Activated T-cell treated with anti-CD3 and anti-CD28 coated beads, Interleukin-2, amount 50 U/mL, for 24 hours (primary cell): Measurements from ENCODE around the gene UNCX.
"Not testable (repeated sequence)": the region's sequence is repeated elsewhere in the genome, so short reads cannot be mapped to it uniquely, and the experiment has no call there.

Experiments
- DNase-seq: peaks from one replicate; pipeline ENCODE4 v3.0.0-alpha.2; 2020
- H3K27ac Mint-ChIP-seq: 2 replicates; pipeline ENCODE4 v1.8.0; 2020; ENCODE audit warnings: mild to moderate bottlenecking, mixed read lengths
- H3K27me3 Mint-ChIP-seq: 2 replicates; pipeline ENCODE4 v1.8.0; 2020; ENCODE audit warnings: mixed read lengths
- H3K36me3 Mint-ChIP-seq: 2 replicates; pipeline ENCODE4 v1.8.0; 2020; ENCODE audit warnings: low read depth, mixed read lengths
- H3K4me1 Mint-ChIP-seq: 2 replicates; pipeline ENCODE4 v1.8.0; 2020; ENCODE audit warnings: low read depth, mixed read lengths
- H3K4me3 Mint-ChIP-seq: 2 replicates; pipeline ENCODE4 v1.8.0; 2020; ENCODE audit warnings: mild to moderate bottlenecking, moderate library complexity, mixed read lengths
- H3K9me3 Mint-ChIP-seq: 2 replicates; pipeline ENCODE4 v1.8.0; 2020; ENCODE audit warnings: mixed read lengths

UNCX gene

DNA sequence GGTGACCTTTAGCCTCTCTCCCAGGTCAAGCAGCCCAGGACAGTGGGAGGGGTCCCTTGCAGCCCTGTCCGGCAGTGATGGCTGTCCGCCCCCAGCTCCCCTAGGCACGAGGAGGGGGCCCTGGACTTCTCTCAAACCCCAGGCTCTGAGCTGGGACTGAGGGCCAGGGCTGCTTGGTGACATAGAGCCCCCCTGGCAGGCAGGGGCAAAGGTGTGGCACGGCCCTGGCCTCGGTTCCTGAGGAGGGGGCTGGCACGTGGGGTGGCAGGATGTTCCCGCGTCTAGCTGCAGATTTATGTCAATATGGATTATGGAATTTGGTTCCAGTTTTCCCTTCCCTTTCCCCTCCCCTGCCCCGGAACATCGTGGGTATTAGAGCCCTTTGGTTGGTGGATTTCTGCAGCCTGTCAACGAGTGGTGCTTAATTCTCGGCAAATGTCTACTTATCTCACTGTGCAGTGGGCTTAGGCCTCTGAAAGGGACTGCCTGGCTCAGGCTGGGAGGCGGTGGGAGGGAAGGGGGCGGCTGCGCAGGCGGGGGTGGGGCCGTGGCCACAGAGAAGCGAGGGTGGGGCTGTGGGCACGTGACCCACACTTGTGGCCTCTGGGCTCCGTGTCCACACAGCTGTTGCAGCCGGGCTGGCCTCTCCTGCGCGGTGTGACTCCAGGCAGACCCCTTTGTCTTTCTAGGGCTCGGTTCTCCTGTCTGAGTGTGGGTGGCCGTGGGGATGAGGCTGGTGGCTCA lies 19.3 kb downstream of the UNCX start:
- H3K36me3 Mint-ChIP-seq, result no peaks in the 10 kb centered on the region
- H3K4me3 Mint-ChIP-seq, result no peak overlapping the region
- H3K4me1 Mint-ChIP-seq, result peaks cover 5% of the 10 kb centered on the region
- DNase-seq, result no peak
- no peaks in the 10 kb centered on the region for H3K9me3 Mint-ChIP-seq
- H3K27ac Mint-ChIP-seq, result no peak overlapping the region
- H3K27me3 Mint-ChIP-seq, result peaks cover 67% of the 10 kb centered on the region

DNA sequence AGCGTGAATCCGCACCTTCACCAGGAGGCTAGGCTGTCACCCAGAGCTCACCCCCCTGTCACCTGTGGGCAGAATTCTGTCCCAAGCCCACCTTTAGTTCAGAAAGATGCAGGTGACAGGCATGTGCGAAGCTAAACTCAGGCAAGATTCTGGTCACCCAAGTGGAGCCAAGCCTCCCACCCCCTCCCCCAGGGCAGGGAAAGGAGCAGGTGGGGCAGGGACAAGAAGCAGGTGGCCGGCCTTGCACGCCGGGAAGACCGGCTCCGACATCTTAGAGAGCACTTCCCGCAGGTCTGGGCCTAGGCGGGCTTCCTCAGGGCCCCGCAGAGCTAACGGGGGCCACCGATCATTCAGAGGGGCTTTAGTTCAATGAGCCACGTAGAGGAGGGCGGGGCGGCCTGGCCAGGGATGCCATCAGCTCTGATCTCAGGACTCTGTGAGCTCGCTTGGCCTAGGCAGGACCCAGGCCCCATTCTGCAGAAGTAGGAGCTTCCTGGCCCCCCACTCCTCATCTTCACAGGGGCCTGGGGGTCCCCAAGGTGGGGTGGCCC lies 19.9 kb downstream of the UNCX start:
- Mint-ChIP-seq H3K4me1 (peaks cover 5% of the 10 kb centered on the region), H3K4me3 (no peak overlapping the region), H3K27me3 (peaks cover 67% of the 10 kb centered on the region), H3K36me3 (no peaks in the 10 kb centered on the region), H3K27ac (no peak overlapping the region), H3K9me3 (no peaks in the 10 kb centered on the region)
- no peak for DNase-seq

DNA sequence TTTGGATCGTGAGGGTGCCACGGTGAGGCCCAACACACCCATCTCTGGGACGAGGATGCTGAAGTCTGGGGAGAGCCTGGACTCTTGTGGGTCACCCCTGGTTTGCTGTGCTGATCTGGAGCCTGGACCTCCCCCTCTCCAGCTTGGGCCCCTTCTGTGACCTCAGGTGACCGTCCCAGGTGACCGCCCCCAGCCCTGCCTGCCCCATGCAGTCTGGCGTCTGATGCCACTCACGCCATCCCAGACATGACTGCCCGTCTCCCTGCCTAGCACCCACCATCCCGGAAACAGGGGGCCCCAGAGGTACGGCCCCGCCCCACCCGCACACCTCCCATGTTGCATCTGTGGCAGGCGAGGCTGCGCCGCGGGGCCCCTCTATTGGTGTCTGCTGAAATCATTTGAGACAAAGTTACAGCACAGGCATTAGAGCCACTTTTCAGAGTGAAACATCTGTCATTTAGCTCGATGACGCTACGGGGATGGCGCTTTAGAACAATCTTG lies 21.1 kb downstream of the UNCX start:
- Mint-ChIP-seq H3K36me3 (no peaks in the 10 kb centered on the region), H3K4me1 (no peaks in the 10 kb centered on the region), H3K9me3 (no peaks in the 10 kb centered on the region), H3K27me3 (peaks cover 66% of the 10 kb centered on the region), H3K4me3 (no peak overlapping the region), H3K27ac (no peak overlapping the region)
- no peak for DNase-seq

- Mint-ChIP-seq H3K36me3 (no peaks in the 10 kb centered on the region), H3K27me3 (peaks cover 62% of the 10 kb centered on the region), H3K4me3 (no peak overlapping the region), H3K4me1 (no peaks in the 10 kb centered on the region), H3K27ac (no peak overlapping the region), H3K9me3 (no peaks in the 10 kb centered on the region)
- no peak for DNase-seq
Measured at GRCh38 chr7:1254281-1255079, 21.8 kb downstream of the UNCX start.

- no peak overlapping the region for H3K27ac Mint-ChIP-seq
- H3K4me1 Mint-ChIP-seq, result no peaks in the 10 kb centered on the region
- no peak for DNase-seq
- no peaks in the 10 kb centered on the region for H3K9me3 Mint-ChIP-seq
- no peaks in the 10 kb centered on the region for H3K36me3 Mint-ChIP-seq
- H3K27me3 Mint-ChIP-seq, result peaks cover 57% of the 10 kb centered on the region
- H3K4me3 Mint-ChIP-seq, result no peak overlapping the region
Measured at GRCh38 chr7:1255080-1255816, 22.6 kb downstream of the UNCX start.

DNA sequence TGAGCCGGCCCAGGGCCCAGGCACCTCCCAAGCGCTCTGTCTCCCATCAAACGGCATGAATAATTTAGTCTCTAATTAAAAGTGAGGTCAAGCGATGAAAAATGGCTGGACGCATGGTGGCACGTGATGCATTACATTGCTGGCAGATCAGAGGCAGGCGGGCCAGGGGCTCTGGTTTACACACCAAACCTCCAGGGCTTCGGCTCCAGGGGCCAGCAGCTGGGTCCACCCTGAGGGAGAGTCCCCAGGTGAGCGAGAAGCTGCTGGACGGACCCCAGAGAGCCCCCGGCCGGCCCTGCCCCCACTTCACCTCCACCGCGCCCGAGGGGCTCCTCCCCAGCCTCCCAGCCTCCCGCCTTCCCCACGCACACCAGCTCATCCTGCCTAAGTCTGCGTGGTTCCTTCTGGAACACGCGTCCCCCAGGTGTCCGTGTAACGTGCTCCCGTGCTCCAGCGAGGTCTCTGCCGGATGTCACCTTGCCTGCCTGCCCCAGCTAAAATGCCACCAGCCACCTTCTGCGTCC lies 23.2 kb downstream of the UNCX start:
- H3K27me3 Mint-ChIP-seq, result peaks cover 55% of the 10 kb centered on the region
- H3K4me1 Mint-ChIP-seq, result no peaks in the 10 kb centered on the region
- H3K27ac Mint-ChIP-seq, result no peak overlapping the region
- H3K4me3 Mint-ChIP-seq, result no peak overlapping the region
- no peak for DNase-seq
- no peaks in the 10 kb centered on the region for H3K36me3 Mint-ChIP-seq
- no peaks in the 10 kb centered on the region for H3K9me3 Mint-ChIP-seq

DNA sequence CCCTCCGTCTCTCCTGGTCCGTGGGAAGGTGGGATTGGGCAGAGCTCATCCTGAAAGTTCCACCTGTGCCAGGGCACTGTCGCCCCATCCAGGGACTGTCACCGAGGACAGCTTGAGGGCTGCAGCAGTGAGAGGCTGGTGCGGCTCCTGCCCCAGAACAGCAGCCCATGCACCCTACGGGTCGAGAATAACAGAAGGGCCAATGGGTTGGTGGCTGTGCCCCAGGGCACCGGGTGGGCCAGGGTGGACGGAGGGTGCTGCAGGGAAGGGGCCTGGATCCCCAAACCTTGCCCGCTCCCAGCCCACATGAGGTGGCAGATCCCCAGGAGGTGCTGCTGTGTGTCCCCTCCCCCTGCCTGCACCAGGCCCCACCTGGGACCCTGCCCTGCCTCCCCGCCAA lies 23.9 kb downstream of the UNCX start:
- Mint-ChIP-seq H3K36me3 (no peaks in the 10 kb centered on the region), H3K27me3 (peaks cover 50% of the 10 kb centered on the region), H3K4me3 (no peak overlapping the region), H3K27ac (no peak overlapping the region), H3K9me3 (no peaks in the 10 kb centered on the region), H3K4me1 (no peaks in the 10 kb centered on the region)
- DNase-seq, result no peak

DNA sequence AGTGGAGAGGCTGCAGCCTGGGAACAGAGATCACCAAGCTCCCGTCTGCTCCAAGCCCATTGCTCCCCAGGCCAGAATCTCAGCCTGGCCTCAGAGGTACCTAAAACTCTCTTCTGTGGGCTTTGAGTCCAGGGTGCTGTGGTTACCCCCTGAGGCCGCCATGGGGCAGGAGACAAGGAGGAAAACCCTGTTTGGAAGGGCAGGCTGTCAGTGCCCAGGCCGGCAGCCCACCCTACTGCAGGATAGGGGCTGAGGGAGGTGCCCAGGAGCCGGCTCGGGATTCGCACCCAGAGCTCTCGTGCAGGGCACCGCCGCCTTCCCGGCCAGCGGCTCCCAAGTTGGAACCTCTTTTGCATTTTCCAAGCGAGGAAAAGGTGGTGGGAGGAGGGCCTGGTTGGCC lies 24.5 kb downstream of the UNCX start:
- no peak for DNase-seq
- Mint-ChIP-seq H3K9me3 (no peaks in the 10 kb centered on the region), H3K27me3 (peaks cover 49% of the 10 kb centered on the region), H3K4me3 (no peak overlapping the region), H3K4me1 (no peaks in the 10 kb centered on the region), H3K36me3 (no peaks in the 10 kb centered on the region), H3K27ac (no peak overlapping the region)

- Mint-ChIP-seq H3K27me3 (peaks cover 46% of the 10 kb centered on the region), H3K36me3 (no peaks in the 10 kb centered on the region), H3K27ac (no peak overlapping the region), H3K4me3 (no peak overlapping the region), H3K9me3 (no peaks in the 10 kb centered on the region), H3K4me1 (no peaks in the 10 kb centered on the region)
- no peak for DNase-seq
Measured at GRCh38 chr7:1257863-1258262, 25.2 kb downstream of the UNCX start.

DNA sequence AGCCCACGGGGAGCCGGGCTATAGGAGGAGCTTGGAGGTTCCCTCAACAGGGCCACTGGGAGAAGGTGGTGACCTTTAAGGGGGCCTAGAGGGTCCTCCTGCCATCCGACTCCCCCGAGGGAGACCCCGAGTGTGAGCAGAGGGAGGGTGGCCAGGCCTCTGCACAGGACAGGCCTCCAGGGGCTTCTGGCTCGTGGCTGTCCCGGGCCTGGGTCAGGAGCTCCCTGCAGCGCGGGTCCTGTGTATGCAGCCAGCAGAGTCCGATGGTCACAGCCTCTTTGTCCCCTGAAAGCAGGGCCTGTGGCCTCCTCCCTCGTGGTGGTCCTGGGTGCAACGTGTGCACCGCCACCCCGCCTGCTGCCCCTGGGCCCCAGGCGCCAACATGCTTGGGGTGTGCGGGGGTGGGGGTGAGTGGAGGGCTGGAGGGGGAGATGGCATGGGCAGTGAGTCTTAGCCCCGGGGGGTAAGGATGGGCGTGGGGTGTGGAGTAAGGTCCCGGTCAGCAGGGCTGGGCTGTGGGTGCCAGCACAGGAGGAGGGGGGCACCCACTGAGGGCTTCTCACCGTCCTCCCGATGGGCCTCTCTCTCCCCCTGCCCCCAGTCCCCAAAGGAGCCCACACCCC lies 27.1 kb downstream of the UNCX start:
- H3K27ac Mint-ChIP-seq, result no peak overlapping the region
- H3K4me3 Mint-ChIP-seq, result no peak overlapping the region
- no peaks in the 10 kb centered on the region for H3K4me1 Mint-ChIP-seq
- no peaks in the 10 kb centered on the region for H3K36me3 Mint-ChIP-seq
- peaks cover 41% of the 10 kb centered on the region for H3K27me3 Mint-ChIP-seq
- DNase-seq, result no peak
- no peaks in the 10 kb centered on the region for H3K9me3 Mint-ChIP-seq

DNA sequence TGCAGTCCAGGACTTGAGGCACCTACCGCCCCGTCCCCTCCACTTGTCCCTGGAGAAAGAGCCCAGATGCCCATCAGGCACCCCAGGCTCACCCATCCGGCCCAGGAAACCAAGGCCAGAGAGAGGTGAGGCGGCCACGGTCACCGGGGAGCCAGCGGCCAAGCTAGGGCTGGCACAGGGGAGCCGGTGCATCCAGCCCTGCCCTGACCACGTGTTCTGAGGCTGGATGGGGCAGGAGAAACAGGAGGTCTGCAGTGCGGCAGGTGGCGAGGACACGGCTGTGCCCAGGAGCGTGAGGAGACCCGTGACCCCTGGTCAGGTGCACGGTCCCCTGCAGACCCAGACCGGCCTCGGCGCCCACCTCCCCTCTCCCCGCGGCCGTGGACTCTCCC lies 27.6 kb downstream of the UNCX start:
- H3K4me1 Mint-ChIP-seq, result no peaks in the 10 kb centered on the region
- no peak for DNase-seq
- H3K27me3 Mint-ChIP-seq, result peaks cover 46% of the 10 kb centered on the region
- no peak overlapping the region for H3K4me3 Mint-ChIP-seq
- no peak overlapping the region for H3K27ac Mint-ChIP-seq
- H3K36me3 Mint-ChIP-seq, result no peaks in the 10 kb centered on the region
- H3K9me3 Mint-ChIP-seq, result no peaks in the 10 kb centered on the region

DNA sequence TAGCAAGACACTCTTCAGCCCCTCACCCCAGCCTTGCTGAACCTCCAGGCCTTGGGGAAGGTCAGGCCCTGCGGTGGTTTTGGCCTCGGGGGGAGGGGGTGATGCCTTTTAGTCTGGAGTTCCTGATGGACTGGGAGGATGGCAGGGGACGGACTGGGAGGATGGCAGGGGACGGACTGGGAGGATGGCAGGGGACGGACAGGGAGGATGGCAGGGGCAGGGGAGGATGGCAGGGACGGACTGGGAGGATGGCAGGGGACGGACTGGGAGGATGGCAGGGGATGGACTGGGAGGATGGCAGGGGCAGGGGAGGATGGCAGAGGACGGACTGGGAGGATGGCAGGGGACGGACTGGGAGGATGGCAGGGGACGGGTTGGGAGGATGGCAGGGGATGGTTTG lies 28.4 kb downstream of the UNCX start:
- not testable (repeated sequence) for DNase-seq, H3K27ac Mint-ChIP-seq, H3K4me3 Mint-ChIP-seq, H3K4me1 Mint-ChIP-seq, H3K9me3 Mint-ChIP-seq, H3K36me3 Mint-ChIP-seq
- H3K27me3 Mint-ChIP-seq, result peaks cover 45% of the 10 kb centered on the region

GRCh38 chr7:1262441-1262840 lies 29.8 kb downstream of the UNCX start:
- no peaks in the 10 kb centered on the region for H3K36me3 Mint-ChIP-seq
- H3K27me3 Mint-ChIP-seq, result peaks cover 46% of the 10 kb centered on the region
- no peaks in the 10 kb centered on the region for H3K4me1 Mint-ChIP-seq
- H3K27ac Mint-ChIP-seq, result no peak overlapping the region
- no peaks in the 10 kb centered on the region for H3K9me3 Mint-ChIP-seq
- no peak for DNase-seq
- no peak overlapping the region for H3K4me3 Mint-ChIP-seq

GRCh38 chr7:1263391-1263951 lies 30.8 kb downstream of the UNCX start:
- H3K27me3 Mint-ChIP-seq, result peaks cover 39% of the 10 kb centered on the region
- no peaks in the 10 kb centered on the region for H3K36me3 Mint-ChIP-seq

More at GRCh38 chr7:1263391-1263951, 30.8 kb downstream of the UNCX start:
- Mint-ChIP-seq H3K4me1 (no peaks in the 10 kb centered on the region), H3K27ac (no peak overlapping the region), H3K4me3 (no peak overlapping the region), H3K9me3 (no peaks in the 10 kb centered on the region)
- no peak for DNase-seq
